Lung (tissue), 12 donors: ENCODE data around the gene CEP57. TPM values are rescaled to one million over a fixed set of nuclear protein-coding genes. Genes with fewer than 3 reads are reported as not detected.

Source experiments
- ATAC-seq: fragments of 200-7000 bp; cut with Tn5 transposase; one replicate; pipeline ENCODE4 v1.9.1; 2020; ENCODE audit warnings: moderate number of reproducible peaks; ENCODE audit not compliant: insufficient read depth, low FRiP score
- DNase-seq, 3 donors: peaks; one replicate each; pipeline ENCODE4 v3.0.0-alpha.2; 2013 to 2017
- H3K27ac ChIP-seq, 2 donors: one replicate each; pipeline ENCODE4 v1.5.1; 2013; ENCODE audit warnings: mild to moderate bottlenecking in 2 of 2, moderate library complexity in 2 of 2, control low read depth in 1 of 2, inconsistent platforms in 1 of 2, low read depth in 1 of 2, low read length in 1 of 2
- H3K27me3 ChIP-seq, 3 donors: one replicate each; pipeline ENCODE4 v1.5.1; 2013; ENCODE audit warnings: low read length in 2 of 3; ENCODE audit not compliant: control insufficient read depth in 3 of 3, insufficient read depth in 3 of 3
- H3K36me3 ChIP-seq, 4 donors: one replicate each; pipeline ENCODE4 v1.5.1; 2013; ENCODE audit warnings: low read length in 4 of 4, mild to moderate bottlenecking in 1 of 4, moderate library complexity in 1 of 4; ENCODE audit not compliant: control insufficient read depth in 4 of 4, insufficient read depth in 4 of 4
- H3K4me1 ChIP-seq, 5 donors: one replicate each; pipeline ENCODE4 v1.5.1; 2013; ENCODE audit warnings: low read length in 5 of 5, mild to moderate bottlenecking in 2 of 5, moderate library complexity in 1 of 5; ENCODE audit not compliant: control insufficient read depth in 5 of 5, insufficient read depth in 5 of 5
- H3K4me3 ChIP-seq: one replicate; pipeline ENCODE4 v1.5.1; 2013; ENCODE audit warnings: mild to moderate bottlenecking, control low read depth, moderate library complexity
- H3K9ac ChIP-seq, 2 donors: one replicate each; pipeline ENCODE4 v1.5.1; 2013; ENCODE audit warnings: low read length in 2 of 2, control low read depth in 1 of 2; ENCODE audit not compliant: insufficient read depth in 1 of 2
- H3K9me3 ChIP-seq, 4 donors: one replicate each; pipeline ENCODE4 v1.5.1; 2013; ENCODE audit warnings: low read length in 3 of 4, mild to moderate bottlenecking in 1 of 4, moderate library complexity in 1 of 4; ENCODE audit not compliant: control insufficient read depth in 4 of 4, insufficient read depth in 3 of 4
- CTCF ChIP-seq: IDR thresholded peaks from 2 replicates; pipeline ENCODE4 v1.5.1; 2012; ENCODE audit warnings: mild to moderate bottlenecking; ENCODE audit errors: control extremely low read depth, extremely low read depth
- WGBS, 2 donors: extraction: QIAGEN DNeasy Blood & Tissue Kit; methylation state at CpG; one replicate each; pipeline ENCODE4 v1.1.7; 2013; 5-methylcytosine and 5-hydroxymethylcytosine counted together
- polyA plus RNA-seq, 2 donors: library from polyadenylated mRNA; stranded (reverse); fragments of 200-250 nt; gene quantifications; one replicate each; pipeline ENCODE4 v1.2.1, GENCODE V29; 2013
- total RNA-seq, 2 donors: library from RNA; depleted of rRNA in 1 of 2; stranded (reverse); fragments of >200 nt in 1 of 2; gene quantifications; one replicate each; pipeline ENCODE4 v1.2.1, GENCODE V29; 2014 to 2021
- donor health status: control.
- donor health status: control.
- donor health status: Bipolar disorder and iron deficiency.
- donor health status: healthy.
- donor health status: DM: yes; HTN: yes; CAD: no.

The CEP57 gene
- total and polyA plus RNA-seq, 4 donors = 11.3 to 88.8 (median 22.5) TPM

- WGBS, 2 donors = 1% methylated on average over 54 to 62 of the region's 62 CpGs
- ATAC-seq (peak; percentile 90), DNase-seq (peak; percentile 100)
- H3K9ac ChIP-seq = peak within 1 kb of the TSS; percentile 92 to 94
- peak within 1 kb of the TSS; percentile 87 to 98 for H3K27ac ChIP-seq
- TF ChIP-seq CTCF = no peak
- peaks cover 0 to 23% (median 14%) of the 10 kb centered on the region in 5 donors for H3K4me1 ChIP-seq
- no peaks in the 10 kb centered on the region for H3K9me3 ChIP-seq
- no peaks in the 10 kb centered on the region for H3K27me3 ChIP-seq
- peak within 1 kb of the TSS; percentile 87 for H3K4me3 ChIP-seq
- peaks cover 0 to 18% (median 11%) of the 10 kb centered on the region in 4 donors for H3K36me3 ChIP-seq
These were observed 684 bp upstream of the CEP57 start, which contains the start of gene FAM76B for GRCh38 chr11:95789506-95790122. TSS of gene FAM76B (minus strand) at chr11:95789782. CDS start at chr11:95789478, 304 bp downstream.

- Histone ChIP-seq H3K4me3 (peak overlapping the region; percentile 87), H3K4me1 (peaks cover 0 to 23% (median 14%) of the 10 kb centered on the region in 5 donors), H3K27me3 (no peaks in the 10 kb centered on the region), H3K36me3 (peaks cover 0 to 8% (median 3%) of the 10 kb centered on the region in 4 donors), H3K27ac (peak overlapping the region; percentile 87 to 98), H3K9ac (peak overlapping the region; percentile 92 to 94), H3K9me3 (no peaks in the 10 kb centered on the region)
- TF ChIP-seq CTCF = no peak
- peak; percentile 3 for ATAC-seq
- DNase-seq = peak; percentile 74 to 84 (median 83)
- 2 to 3% methylated on average over 29 of the region's 29 CpGs for WGBS, 2 donors
These were observed 823 bp downstream of the CEP57 start for GRCh38 chr11:95790933-95791708.

- Histone ChIP-seq H3K27ac (no peak overlapping the region), H3K9me3 (no peaks in the 10 kb centered on the region), H3K4me1 (peaks cover 0 to 23% (median 14%) of the 10 kb centered on the region in 5 donors), H3K27me3 (no peaks in the 10 kb centered on the region), H3K36me3 (peaks cover 0 to 6% (median under 1%) of the 10 kb centered on the region in 4 donors), H3K4me3 (no peak overlapping the region), H3K9ac (peak overlapping the region; percentile 92 to 94)
- TF ChIP-seq CTCF = no peak
- 37 to 59% methylated on average over 8 of the region's 8 CpGs for WGBS, 2 donors
- ATAC-seq (no peak), DNase-seq (no peak)
These were observed 1.4 kb downstream of the CEP57 start for GRCh38 chr11:95791709-95792033.
